Motor neuron (in vitro differentiated cells): ENCODE data around the gene CSNK2A3. TPM values are rescaled to one million over a fixed set of nuclear protein-coding genes. Genes with fewer than 3 reads are reported as not detected.
"Not testable (repeated sequence)": the region's sequence is repeated elsewhere in the genome, so short reads cannot be mapped to it uniquely, and the experiment has no call there.

Source experiments
- ATAC-seq, 8 experiments: fragments of 200-7000 bp; cut with Tn5 transposase; replicated peaks in 6 of 8; 2 replicates each; pipeline ENCODE4 v1.8.0; 2021; ENCODE audit warnings: mild to moderate bottlenecking in 8 of 8, moderate library complexity in 8 of 8
- H3K27ac ChIP-seq, 2 donors: fragments of 250-450 bp; sonication (Bioruptor Pico); 2 replicates each; pipeline ENCODE4 v1.9.0; 2021; ENCODE audit warnings: antibody characterized with exemption in 2 of 2, mild to moderate bottlenecking in 2 of 2, moderate library complexity in 1 of 2
- H3K4me1 ChIP-seq, 2 donors: fragments of 250-450 bp; sonication (Bioruptor Pico); replicated peaks in 1 of 2; 2 replicates each; pipeline ENCODE4 v1.6.1; 2021; ENCODE audit warnings: antibody characterized with exemption in 2 of 2, mild to moderate bottlenecking in 2 of 2, moderate library complexity in 1 of 2
- H3K4me3 ChIP-seq, 5 donors: fragments of 250-450 bp; sonication (Bioruptor Pico); 2 replicates each; pipeline ENCODE4 v1.9.0; 2021; ENCODE audit warnings: antibody characterized with exemption in 5 of 5, mild to moderate bottlenecking in 5 of 5, moderate library complexity in 4 of 5
- WGBS, 10 experiments: fragments of 450-650 bp; shearing (Covaris generic); methylation state at CpG; one replicate each; pipeline ENCODE4 v1.0.0; 2022; 5-methylcytosine and 5-hydroxymethylcytosine counted together
- in situ Hi-C, 9 experiments: fragments of 400-800 bp; cut with MboI; loops; one replicate each; pipeline ENCODE4 v1.15.0; 2021; ENCODE audit warnings: low sequenced_read_pairs in 9 of 9, low pct_unique_long_range_greater_than_20kb in 2 of 9; ENCODE audit not compliant: unreplicated experiment in 9 of 9
- total RNA-seq, 8 experiments: library from RNA; unstranded; fragments of 300-600 nt; gene quantifications; 2 replicates each; pipeline versions ENCODE4 v1.2.3 to v1.2.4, GENCODE V29; 2022

CSNK2A3 gene
- total RNA-seq: 1 to 10 TPM; 1.6 to 2.9 (median 1.8) TPM

DNA sequence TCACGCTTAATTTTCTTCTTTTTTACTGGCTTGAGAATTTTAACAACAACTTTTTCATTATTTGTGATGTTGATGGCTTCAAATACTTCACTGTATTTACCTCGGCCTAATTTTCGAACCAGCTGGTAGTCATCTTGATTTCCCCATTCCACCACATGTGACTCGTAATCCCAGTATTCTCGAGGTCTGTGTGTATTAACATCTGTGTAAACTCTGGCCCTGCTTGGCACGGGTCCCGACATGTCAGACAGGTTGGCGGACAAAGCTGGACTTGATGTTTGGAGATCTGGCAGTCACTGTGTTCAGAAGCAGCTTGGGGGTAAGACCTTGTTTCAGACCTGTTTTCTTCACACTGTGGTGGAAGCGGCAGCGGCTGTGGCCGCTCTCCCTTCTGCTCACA, at the start of gene CSNK2A3:
TSS of gene CSNK2A3 (minus strand) at position 373 of the 400 bp plus-strand sequence. CDS start at position 242, 131 bp downstream.
- ATAC-seq: peak in 1 of 8 experiments; percentile 33
- H3K4me1 ChIP-seq, in situ Hi-C loops, H3K4me3 ChIP-seq, H3K27ac ChIP-seq: not testable (repeated sequence)
- WGBS, 10 experiments: 87 to 100% (median 95%) methylated on average over 1 to 7 of the region's 11 CpGs; no CpG with 5 or more reads in 5 of the 10 experiments

DNA sequence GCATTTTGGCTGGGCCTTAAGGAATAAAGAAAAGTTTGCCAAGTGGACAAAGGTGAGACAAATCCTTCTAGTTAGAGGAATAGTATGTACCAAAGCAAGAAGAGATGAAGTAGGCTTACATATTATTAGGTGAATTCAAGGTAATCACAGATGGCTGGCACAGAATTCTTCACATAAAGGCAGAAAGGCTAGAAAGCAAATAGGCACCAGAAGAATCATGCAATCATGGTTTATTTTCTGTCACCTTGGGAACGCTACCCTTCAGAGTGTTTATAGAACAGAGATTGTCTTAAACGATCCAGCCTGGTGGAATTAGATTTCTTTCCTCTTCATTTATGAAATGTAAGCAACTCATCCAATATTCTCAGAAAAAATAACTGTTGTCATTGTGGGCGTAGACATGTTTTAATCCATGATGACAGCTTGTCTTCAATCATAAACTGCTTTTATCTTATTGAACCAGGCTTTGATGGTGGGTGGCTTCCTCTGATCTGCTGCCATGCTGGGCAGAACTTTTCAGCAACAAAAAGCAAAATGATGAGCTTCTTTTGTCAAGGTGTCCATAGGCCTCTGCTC, 49.0 kb upstream of the CSNK2A3 start:
- 38 to 95% (median 84%) methylated on average over 2 to 3 of the region's 3 CpGs for WGBS, 10 experiments
- Histone ChIP-seq H3K4me3 (no peak overlapping the region), H3K4me1 (peaks cover 8 to 9% of the 10 kb centered on the region in 2 donors), H3K27ac (no peak overlapping the region)
- peak in 1 of 8 experiments; percentile 25 for ATAC-seq
- in situ Hi-C loops: no loop called here

DNA sequence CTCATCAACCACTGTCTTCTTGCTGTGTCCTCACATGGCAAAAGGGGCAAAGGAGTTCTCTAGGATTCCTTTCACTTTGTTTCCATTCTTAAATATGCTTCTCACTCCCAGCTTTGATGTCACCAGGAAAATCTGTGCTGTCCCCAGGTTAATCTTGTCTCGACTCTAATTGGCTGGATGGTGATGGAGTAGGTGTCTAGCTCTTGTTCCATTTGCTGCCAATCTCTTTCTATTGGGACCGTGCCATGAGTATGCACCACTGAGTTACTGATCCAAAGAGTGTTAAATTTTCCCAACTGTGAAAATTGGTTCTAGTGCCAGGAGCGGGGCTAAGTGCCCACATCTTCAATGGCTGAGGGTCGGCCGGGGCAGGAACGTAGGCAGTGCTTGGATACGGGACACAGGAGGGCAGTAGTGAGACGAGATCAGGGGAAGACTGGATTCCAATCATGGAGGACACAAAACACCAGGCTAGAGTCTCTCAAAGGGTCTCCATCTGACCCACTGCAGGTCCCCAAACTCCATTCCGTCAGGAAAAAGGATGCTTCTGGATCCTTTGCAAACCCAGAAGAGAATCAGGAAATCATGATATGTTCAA, 47.7 kb upstream of the CSNK2A3 start:
- WGBS, 10 experiments: 78 to 96% (median 90%) methylated on average over 2 to 4 of the region's 9 CpGs; no CpG with 5 or more reads in 4 of the 10 experiments
- Histone ChIP-seq H3K4me3 (no peak overlapping the region), H3K4me1 (no peaks in the 10 kb centered on the region), H3K27ac (no peak overlapping the region)
- in situ Hi-C loops: no loop called here
- no peak for ATAC-seq

DNA sequence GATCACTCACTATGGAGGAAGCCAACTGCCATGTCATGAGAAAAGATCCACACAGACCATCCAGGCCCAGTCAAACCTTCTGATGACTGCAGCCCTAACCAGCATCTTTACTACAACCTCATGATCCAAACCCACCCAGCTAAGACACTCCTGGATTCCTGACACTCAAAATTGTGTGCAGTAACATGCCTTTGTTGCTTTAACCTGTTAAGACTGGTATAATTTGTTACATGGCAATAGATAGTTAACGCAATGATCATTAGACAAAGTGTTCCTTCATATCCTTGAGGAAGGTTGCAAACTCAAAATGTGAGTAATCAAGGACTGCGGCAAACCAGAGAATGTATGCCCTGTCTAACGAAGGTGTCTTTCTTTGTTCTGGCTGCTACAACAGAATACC, 47.1 kb upstream of the CSNK2A3 start:
- H3K4me3 ChIP-seq: no peak overlapping the region
- in situ Hi-C loops: no loop called here
- WGBS, 10 experiments: 50 to 100% (median 94%) methylated on average over 2 to 3 of the region's 3 CpGs; no CpG with 5 or more reads in 1 of the 10 experiments
- H3K4me1 ChIP-seq: no peaks in the 10 kb centered on the region
- ATAC-seq: no peak
- no peak overlapping the region for H3K27ac ChIP-seq

DNA sequence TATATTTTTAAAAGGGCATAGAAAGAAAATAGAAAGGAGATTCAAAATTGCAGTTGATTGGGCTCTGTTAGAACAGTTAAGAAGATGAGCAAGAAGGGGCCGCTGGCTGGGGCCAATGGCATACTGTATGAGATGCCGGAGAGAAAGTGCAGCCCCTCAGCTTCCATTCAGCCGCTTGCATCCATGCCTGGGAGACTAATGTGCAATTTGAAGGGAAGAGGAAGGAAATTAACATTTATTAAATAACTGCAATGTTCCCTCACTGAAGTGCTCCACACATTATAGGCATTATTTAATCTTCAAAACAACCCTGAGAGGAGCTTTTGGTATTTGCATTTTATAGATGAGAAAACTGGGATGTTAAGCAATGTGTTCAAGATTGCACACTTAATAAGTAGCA, 44.7 kb upstream of the CSNK2A3 start:
- Histone ChIP-seq H3K27ac (no peak overlapping the region), H3K4me1 (no peaks in the 10 kb centered on the region), H3K4me3 (no peak overlapping the region)
- no peak for ATAC-seq
- WGBS, 10 experiments: 75 to 100% (median 96%) methylated on average over 1 to 3 of the region's 3 CpGs; no CpG with 5 or more reads in 2 of the 10 experiments
- in situ Hi-C loops: no loop called here

DNA sequence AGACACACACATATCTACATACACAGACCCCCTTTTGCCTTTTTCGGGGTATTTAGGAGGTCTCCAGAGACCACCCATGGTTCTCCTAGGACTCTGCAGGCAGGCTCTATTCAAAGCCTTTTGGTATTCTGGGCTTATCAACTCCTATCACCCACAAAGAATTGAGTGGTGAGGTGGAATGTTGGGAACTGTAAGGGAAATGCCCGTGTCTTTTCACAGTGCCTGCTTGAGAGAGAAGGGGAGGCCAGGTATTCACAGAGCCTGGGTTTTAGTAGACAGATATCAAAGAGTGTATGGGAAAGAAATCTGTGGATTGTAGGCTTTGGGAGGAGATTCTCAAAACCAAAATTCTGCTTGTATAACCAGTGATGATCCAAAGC, 44.0 kb upstream of the CSNK2A3 start:
- no peak overlapping the region for H3K4me3 ChIP-seq
- ATAC-seq: no peak
- in situ Hi-C loops: no loop called here
- no peaks in the 10 kb centered on the region for H3K4me1 ChIP-seq
- H3K27ac ChIP-seq: no peak overlapping the region
- 69 to 100% (median 100%) methylated on average over 1 to 2 of the region's 2 CpGs; no CpG with 5 or more reads in 5 of the 10 experiments for WGBS, 10 experiments

DNA sequence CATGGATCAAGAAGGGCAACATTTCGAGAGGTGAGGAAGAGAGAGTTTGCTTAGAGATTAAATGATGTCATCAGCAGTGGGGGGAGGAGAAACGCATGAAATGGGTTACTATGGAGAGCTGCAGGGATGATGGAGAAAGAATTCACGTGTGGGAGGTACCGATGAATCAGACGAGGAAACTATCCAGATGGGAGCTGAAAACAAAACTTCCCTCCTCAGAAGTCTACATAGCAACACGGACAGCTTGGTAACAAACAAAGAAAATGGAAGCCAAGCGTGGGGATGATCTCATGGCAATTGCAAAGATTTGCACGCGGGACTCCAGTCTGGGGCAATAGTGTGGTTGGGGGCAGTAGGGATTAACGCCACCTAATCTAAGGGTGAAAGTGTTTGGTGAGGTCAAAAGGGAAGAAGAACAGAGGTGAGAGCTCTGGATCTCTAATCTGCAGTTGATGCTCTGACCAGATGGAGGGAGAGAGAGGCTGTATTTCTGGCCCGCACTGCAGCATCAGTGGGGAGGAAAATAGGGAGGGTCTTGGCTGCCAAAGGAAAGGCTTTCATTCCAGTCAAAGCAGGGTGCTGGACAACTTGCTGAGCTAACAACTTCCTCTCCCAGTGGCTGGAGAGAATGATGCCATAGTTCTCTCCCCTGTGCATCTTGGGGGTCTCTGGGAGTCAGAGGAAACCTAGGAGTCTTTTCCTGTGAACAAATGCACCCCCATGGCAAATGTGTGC, 43.4 kb upstream of the CSNK2A3 start:
- 2 to 64% (median 56%) methylated on average over 2 to 9 of the region's 11 CpGs; no CpG with 5 or more reads in 3 of the 10 experiments for WGBS, 10 experiments
- peak in 7 of 8 experiments; percentile 62 to 92 (median 86) for ATAC-seq
- Histone ChIP-seq H3K4me1 (no peaks in the 10 kb centered on the region), H3K27ac (no peak overlapping the region), H3K4me3 (no peak overlapping the region)
- in situ Hi-C loops: no loop called here

DNA sequence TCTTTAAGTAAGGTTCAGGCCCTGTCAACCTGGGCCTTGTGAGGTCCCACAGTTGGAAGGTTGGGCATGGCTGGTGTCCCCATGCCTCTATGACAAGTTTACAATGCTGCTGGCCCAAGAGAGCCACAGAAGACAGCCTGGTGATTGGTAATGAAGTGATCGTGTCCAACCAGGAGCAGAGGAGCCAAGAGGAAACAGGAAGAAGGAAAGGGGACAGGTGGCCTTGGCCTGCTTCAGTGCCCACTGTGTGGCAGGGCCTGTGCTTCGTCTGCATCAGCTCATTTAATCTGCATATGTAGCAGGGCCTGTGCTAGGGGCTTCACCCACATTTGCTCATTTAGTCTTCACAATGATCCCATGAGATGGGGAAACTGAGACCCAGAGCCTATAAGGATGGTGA, 42.1 kb upstream of the CSNK2A3 start:
- 60 to 100% (median 83%) methylated on average over 1 to 2 of the region's 2 CpGs; no CpG with 5 or more reads in 6 of the 10 experiments for WGBS, 10 experiments

DNA sequence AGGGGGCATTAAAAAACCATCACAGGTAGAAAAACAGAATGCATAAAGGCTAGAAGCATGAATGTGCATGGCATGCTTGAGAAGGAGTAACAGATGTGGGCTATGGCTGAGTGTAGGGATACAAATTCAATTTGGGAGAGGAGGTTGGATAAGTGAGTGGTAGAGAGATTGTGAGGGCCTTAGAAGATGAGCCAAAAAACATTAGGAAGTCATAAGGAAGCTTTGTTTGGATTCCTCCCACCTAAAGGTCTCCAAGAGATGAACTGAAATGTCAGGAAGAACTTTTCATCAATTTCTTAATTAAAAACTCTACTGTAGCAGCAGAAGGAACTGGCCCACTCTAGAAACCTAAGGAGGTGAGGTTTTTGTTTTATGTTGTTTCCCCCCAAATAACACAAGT, 41.2 kb upstream of the CSNK2A3 start:
- peaks cover 6 to 8% of the 10 kb centered on the region in 2 donors for H3K4me1 ChIP-seq
- no peak overlapping the region for H3K4me3 ChIP-seq
- no peak for ATAC-seq
- in situ Hi-C loops: no loop called here
- H3K27ac ChIP-seq: no peak overlapping the region

More for the DNA sequence above, 42.1 kb upstream of the CSNK2A3 start:
- Histone ChIP-seq H3K27ac (no peak overlapping the region), H3K4me1 (peaks cover 6 to 7% of the 10 kb centered on the region in 2 donors), H3K4me3 (no peak overlapping the region)
- in situ Hi-C loops: no loop called here
- ATAC-seq: no peak

DNA sequence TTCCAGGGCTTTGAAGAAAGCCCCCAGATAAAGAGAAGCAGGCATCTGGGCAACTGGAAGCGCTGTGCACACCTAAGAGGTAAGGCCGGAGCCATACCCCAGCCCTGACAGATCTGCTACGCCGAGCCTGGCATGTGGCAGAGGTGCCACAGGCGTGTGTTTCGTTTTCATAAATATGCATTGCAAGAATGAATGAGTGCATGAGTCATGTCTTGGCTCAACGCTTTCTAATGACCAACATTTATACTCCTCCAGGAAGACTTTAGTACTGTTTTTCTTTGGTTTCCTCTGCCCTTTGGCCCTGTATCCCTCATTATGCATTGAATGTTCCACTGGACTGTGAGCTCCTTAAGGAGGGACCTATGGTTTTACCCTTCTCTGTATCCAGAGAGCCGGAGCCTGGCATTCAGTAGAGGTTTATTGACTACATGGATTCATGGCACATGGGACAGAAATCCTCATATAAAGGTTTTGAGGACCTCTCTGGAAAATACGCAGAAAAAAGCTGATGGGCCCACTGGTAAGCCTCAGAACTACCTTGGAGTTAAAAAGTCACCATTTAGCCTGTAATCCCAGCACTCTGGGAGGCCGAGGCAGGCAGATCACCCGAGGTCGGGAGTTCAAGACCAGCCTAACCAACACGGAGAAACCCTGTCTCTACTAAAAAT, 38.9 kb upstream of the CSNK2A3 start:
- Histone ChIP-seq H3K4me3 (no peak overlapping the region), H3K4me1 (peaks cover 20 to 24% of the 10 kb centered on the region in 2 donors), H3K27ac (no peak overlapping the region)
- ATAC-seq: peak in 4 of 8 experiments; percentile 5 to 98 (median 82)
- 0 to 94% (median 38%) methylated on average over 1 to 8 of the region's 13 CpGs; no CpG with 5 or more reads in 2 of the 10 experiments for WGBS, 10 experiments
- in situ Hi-C loops: no loop called here

DNA sequence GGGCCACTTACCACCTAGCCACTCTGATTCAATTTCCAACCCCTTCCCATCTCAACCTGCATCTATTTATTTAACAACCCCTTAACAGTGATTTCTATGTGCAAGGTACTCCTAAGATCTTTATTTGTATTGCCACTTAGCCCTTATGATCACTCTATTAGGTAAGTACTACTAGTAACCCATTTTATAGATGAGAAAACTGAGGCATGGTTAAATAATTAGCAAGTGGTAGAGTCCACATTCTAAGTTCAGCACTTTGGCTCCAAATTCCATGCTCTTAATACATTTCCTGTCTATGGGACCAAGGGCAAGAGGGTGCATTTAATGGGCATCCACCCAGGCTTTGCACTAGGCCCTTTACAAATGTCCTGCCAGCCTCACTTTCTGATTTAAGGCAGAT, 38.1 kb upstream of the CSNK2A3 start:
- in situ Hi-C loops: no loop called here
- ATAC-seq: no peak
- Histone ChIP-seq H3K4me1 (peaks cover 20 to 27% of the 10 kb centered on the region in 2 donors), H3K4me3 (no peak overlapping the region), H3K27ac (no peak overlapping the region)

DNA sequence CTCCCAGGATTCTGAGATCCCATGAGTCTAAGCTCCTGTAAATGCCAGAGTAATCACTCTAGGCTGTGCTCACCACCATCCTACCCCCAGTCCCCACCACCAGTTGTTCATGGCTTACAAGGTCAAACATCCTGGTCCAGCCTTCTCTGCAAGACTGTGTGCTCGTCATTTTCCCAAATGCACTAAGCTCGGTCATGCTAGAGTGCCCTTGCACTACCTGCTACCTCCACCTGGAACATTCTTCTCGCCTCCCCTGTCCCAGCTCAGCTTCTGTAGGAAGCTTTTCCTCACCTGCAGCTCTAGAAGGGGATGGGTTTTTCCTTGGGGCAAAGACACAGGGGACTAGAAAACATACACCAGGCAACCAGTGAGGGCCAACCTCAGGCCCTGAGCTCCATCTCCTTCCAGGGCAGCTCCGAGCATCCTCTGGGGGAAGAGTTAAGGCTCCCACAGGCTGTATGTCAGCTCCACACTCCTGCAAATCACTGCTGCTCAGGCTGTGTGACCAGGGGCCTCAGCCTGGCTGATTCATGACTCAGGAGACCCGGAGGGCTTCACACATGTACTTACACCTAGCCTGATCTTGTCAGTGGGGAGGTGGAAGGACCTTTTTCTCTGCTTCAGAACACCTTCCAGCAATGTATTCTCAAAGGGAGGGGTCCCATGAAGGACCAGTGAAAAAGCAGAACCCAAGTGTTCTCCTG, 37.2 kb upstream of the CSNK2A3 start:
- H3K4me3 ChIP-seq: no peak overlapping the region
- 50 to 100% (median 84%) methylated on average over 1 to 4 of the region's 5 CpGs; no CpG with 5 or more reads in 3 of the 10 experiments for WGBS, 10 experiments
- in situ Hi-C loops: no loop called here
- ATAC-seq: peak in 5 of 8 experiments; percentile 10 to 72 (median 52)
- peaks cover 20 to 27% of the 10 kb centered on the region in 2 donors for H3K4me1 ChIP-seq
- H3K27ac ChIP-seq: no peak overlapping the region
